ENCODE results near the gene WDR4. TPM values are rescaled to one million over a fixed set of nuclear protein-coding genes. Genes with fewer than 3 reads are reported as not detected.
"Not testable (repeated sequence)": the region's sequence is repeated elsewhere in the genome, so short reads cannot be mapped to it uniquely, and the experiment has no call there.

WDR4 gene
- total and polyA plus RNA-seq, 8 donors: 5.2 to 17.8 (median 8.8) TPM

DNA sequence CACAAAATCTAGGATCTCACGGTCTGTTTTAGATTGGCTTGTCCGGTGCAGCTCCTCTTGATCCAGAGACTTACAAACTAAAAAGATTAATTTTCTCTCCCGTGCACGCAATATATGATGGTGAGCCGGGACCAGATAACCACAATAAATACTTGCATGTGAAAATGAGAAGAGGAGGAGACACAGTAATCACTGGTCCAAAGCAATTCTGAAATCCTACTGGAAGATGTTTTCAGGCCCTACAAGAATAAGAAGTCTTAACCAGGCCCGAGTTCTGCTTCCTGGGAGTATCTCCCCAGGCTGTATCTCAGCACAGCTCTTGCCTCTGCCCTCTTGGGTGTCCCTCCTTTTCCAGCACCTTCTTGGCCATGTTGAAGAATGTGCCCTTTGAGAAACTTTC is 1.0 kb upstream of the WDR4 start:
- intact Hi-C loops (cut with DNase I): no loop called here
- peaks cover 0 to 3% (median 0%) of the 10 kb centered on the region in 3 donors for H3K36me3 ChIP-seq
- TF ChIP-seq, protein P1, sequence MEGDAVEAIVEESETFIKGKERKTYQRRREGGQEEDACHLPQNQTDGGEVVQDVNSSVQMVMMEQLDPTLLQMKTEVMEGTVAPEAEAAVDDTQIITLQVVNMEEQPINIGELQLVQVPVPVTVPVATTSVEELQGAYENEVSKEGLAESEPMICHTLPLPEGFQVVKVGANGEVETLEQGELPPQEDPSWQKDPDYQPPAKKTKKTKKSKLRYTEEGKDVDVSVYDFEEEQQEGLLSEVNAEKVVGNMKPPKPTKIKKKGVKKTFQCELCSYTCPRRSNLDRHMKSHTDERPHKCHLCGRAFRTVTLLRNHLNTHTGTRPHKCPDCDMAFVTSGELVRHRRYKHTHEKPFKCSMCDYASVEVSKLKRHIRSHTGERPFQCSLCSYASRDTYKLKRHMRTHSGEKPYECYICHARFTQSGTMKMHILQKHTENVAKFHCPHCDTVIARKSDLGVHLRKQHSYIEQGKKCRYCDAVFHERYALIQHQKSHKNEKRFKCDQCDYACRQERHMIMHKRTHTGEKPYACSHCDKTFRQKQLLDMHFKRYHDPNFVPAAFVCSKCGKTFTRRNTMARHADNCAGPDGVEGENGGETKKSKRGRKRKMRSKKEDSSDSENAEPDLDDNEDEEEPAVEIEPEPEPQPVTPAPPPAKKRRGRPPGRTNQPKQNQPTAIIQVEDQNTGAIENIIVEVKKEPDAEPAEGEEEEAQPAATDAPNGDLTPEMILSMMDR (IDR thresholded peaks at IDR 0.05): no peak
- H3K9me3 ChIP-seq: no peaks in the 10 kb centered on the region
- no peak for ATAC-seq
- H3K4me3 ChIP-seq: peak overlapping the region in 1 of 4 donors; percentile 95
- no peak for FAIRE-seq
- no peaks in the 10 kb centered on the region for H3K27me3 ChIP-seq
- WGBS, 2 donors: 95 to 97% methylated on average over 6 of the region's 6 CpGs
- peak in 1 of 6 donors; percentile 1 for DNase-seq
- H3K4me1 ChIP-seq: peaks cover 0 to 13% (median 0%) of the 10 kb centered on the region in 3 donors
- H3K27ac ChIP-seq: no peak overlapping the region

DNA sequence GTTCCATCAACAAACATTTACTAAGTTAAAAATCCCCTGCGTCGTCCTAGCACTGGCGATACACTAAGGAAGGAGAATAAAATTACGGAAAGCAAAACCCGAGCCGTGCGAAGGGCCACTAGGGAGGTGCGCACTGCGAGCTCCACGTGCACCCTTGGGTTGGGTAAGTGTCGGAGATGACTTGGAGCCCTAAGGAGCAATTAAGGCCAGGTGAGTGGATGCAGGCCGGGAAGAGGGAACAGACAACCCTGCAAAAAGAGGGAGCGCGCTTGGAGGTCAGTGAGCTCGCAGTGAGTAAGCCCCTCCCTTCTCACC is 704 bp downstream of the WDR4 start:
- H3K9me3 ChIP-seq: no peaks in the 10 kb centered on the region
- intact Hi-C loops (cut with DNase I): no loop called here
- ATAC-seq (peak; percentile 26 to 46 (median 45)), DNase-seq (no peak), FAIRE-seq (no peak)
- H3K27ac ChIP-seq: peak overlapping the region; percentile 60 to 89 (median 80)
- peak overlapping the region; percentile 78 to 100 (median 94) for H3K4me3 ChIP-seq
- TF ChIP-seq, protein P1 (IDR thresholded peaks at IDR 0.05): no peak
- peaks cover 0 to 13% (median 0%) of the 10 kb centered on the region in 3 donors for H3K4me1 ChIP-seq
- no peaks in the 10 kb centered on the region for H3K27me3 ChIP-seq
- peaks cover 0 to 11% (median 0%) of the 10 kb centered on the region in 3 donors for H3K36me3 ChIP-seq
- 1% methylated on average over 15 of the region's 15 CpGs for WGBS, 2 donors

DNA sequence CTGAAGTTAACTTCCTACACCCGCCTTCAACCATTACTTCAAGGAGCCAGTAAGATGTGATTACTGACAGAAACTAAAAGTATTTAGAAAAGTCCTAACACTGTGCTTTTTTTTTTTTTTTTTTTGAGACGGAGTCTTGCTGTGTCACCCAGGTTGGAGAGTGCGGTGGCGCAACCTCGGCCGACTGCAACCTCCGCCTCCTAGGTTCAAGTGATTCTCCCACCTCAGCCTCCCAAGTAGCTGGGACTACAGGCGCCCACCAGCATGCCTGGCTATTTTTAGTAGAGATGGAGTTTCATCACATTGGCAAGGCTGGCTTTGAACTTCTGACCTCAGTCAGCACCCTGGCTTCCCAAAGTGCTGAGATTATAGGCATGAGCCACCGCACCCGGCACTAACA is 3.5 kb downstream of the WDR4 start:
- FAIRE-seq; H3K9me3 ChIP-seq; H3K4me3 ChIP-seq; H3K27ac ChIP-seq; ATAC-seq; H3K27me3 ChIP-seq; intact Hi-C loops (cut with DNase I): not testable (repeated sequence)
- DNase-seq: peak in 1 of 6 donors; percentile 17
- H3K36me3 ChIP-seq: peaks cover 0 to 34% (median 5%) of the 10 kb centered on the region in 3 donors
- WGBS, 2 donors: 94 to 97% methylated on average over 10 of the region's 10 CpGs
- H3K4me1 ChIP-seq: peaks cover 0 to 13% (median 0%) of the 10 kb centered on the region in 3 donors

DNA sequence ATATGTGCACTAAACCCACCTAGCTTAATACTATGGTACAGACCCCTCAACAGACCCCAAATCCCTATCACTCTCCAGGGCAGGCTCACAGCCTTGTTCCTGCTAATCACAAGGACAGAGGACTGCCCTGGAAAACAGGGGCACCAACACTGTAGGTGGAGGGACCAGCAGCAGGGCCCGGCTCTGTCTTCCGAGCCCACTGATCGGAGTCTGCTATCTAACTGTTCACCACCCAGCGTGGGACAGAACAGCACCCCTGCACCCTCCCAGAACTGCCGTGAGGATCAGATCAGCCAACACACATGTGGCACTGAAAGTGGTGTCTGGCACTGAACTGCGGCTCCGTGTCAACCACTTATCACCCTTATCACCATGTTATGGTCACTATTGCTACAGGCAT is 6.2 kb downstream of the WDR4 start:
- no peak for ATAC-seq
- no peak for FAIRE-seq
- Histone ChIP-seq H3K27ac (no peak overlapping the region), H3K4me1 (peaks cover 0 to 3% (median 0%) of the 10 kb centered on the region in 3 donors), H3K36me3 (peaks cover 0 to 47% (median 8%) of the 10 kb centered on the region in 3 donors), H3K9me3 (no peaks in the 10 kb centered on the region), H3K4me3 (no peak overlapping the region), H3K27me3 (no peaks in the 10 kb centered on the region)
- intact Hi-C loops (cut with DNase I): no loop called here
- WGBS, 2 donors: 85 to 89% methylated on average over 7 of the region's 7 CpGs
- peak in 1 of 6 donors; percentile 27 for DNase-seq
- TF ChIP-seq, protein P1 (IDR thresholded peaks at IDR 0.05): no peak

DNA sequence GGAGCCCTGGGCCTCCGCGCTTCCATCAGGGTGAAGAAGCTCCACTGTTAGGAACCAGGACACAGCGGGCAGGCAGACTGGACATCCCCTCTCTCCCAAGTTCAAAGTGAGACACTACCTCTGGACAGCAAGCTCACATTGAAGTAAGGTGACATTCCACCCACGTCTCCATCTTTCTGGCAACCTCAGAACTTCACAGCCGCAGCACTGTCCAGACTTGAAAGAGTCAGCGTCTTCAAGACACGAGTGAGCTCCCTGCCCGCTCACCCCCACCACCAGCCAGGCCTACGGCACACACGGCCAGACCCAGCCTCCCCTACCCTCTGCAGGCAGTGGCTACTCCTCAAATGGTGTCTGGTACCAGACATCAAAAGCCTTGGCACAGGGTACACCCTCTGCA is 11.1 kb downstream of the WDR4 start:
- DNase-seq: peak in 1 of 6 donors; percentile 27
- TF ChIP-seq, protein P1 (IDR thresholded peaks at IDR 0.05): no peak
- no peak for FAIRE-seq
- Histone ChIP-seq H3K27me3 (no peaks in the 10 kb centered on the region), H3K36me3 (peaks cover 0 to 42% (median 7%) of the 10 kb centered on the region in 3 donors), H3K9me3 (no peaks in the 10 kb centered on the region), H3K4me1 (no peaks in the 10 kb centered on the region), H3K4me3 (no peak overlapping the region), H3K27ac (no peak overlapping the region)
- WGBS, 2 donors: 85 to 90% methylated on average over 10 of the region's 10 CpGs
- ATAC-seq: no peak
- intact Hi-C loops (cut with DNase I): no loop called here

All from pancreas (tissue), 10 donors.